Heart left ventricle (tissue), 13 donors: ENCODE data around the gene GPRC5A.

ENCODE experiments used
- CTCF ChIP-seq, 12 donors: fragments of 200-600 bp; sonication (generic) in 4 of 12; IDR thresholded peaks; one replicate each; pipeline versions ENCODE4 v1.5.0 to v1.8.0; 2018 to 2022; ENCODE audit warnings: antibody characterized with exemption in 12 of 12, mild to moderate bottlenecking in 5 of 12
- POLR2A ChIP-seq, 2 donors: fragments of 450-650 bp; IDR thresholded peaks; one replicate each; pipeline ENCODE4 v1.6.1; 2017; ENCODE audit warnings: antibody characterized with exemption in 2 of 2, mild to moderate bottlenecking in 2 of 2, moderate library complexity in 2 of 2
- donor health status: ischemic (EF 13 %, LVEDD 7.1; RV severe dilation, severe dysfunction).
- donor health status: DM: no; HTN: yes; CAD: no.
- donor health status: DM: no; HTN: no; CAD: no.
- donor health status: ischemic (EF 25% LVEDD 6.9; RV normal size, moderate dysfunction).
- donor health status: ischemic (EF 25% LVEDD 5.7; RV mildly dilated, moderate dysfunction).
- donor health status: ischemic (EF 35%, LVEDD 5.7; RV mildly dilated, moderate dysfunction).
- donor health status: nonischemic (EF 11% LVEDD 7.7; RV severe dilation, severe dysfunction).
- donor health status: DM: yes; HTN: yes; CAD: no.
- donor health status: PGD.
- donor health status: ischemic (EF 29% LVEDD 5.4; RV normal size, mild dysfunction).
- donor health status: nonischemic (EF 23%, LVEDD 6.1; RV moderate dilation, normal function).

- TF ChIP-seq CTCF (IDR thresholded peaks at IDR 0.05) (no peak), POLR2A (IDR thresholded peaks at IDR 0.05) (no peak)
Measured at GRCh38 chr12:12922191-12922616, 30.8 kb downstream of the GPRC5A start.
